ENCODE data around the gene CALML5.

The CALML5 gene

DNA sequence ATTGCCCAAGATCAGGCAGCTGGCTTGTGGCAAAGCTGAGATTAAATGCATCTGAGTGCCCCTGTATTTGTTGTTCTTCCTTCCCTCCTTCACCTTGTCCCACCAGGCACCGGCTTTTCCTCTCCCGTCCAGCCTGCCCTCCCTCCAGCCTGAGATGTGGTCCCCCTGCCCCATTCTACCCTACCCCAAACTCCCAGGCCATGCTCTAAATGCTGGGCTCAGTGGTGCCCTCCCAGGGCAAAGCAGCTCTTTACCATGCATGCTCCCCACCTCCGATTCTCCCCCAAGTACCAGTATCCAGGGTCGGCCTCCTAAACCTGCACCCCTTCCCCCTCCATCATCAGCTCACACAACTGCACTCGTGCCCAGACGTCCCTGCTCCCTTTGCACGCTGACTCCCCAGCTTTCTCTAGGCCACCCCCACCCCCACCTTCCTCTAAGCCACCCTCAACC lies 36.5 kb downstream of the CALML5 start:
- TF ChIP-seq, protein P1, sequence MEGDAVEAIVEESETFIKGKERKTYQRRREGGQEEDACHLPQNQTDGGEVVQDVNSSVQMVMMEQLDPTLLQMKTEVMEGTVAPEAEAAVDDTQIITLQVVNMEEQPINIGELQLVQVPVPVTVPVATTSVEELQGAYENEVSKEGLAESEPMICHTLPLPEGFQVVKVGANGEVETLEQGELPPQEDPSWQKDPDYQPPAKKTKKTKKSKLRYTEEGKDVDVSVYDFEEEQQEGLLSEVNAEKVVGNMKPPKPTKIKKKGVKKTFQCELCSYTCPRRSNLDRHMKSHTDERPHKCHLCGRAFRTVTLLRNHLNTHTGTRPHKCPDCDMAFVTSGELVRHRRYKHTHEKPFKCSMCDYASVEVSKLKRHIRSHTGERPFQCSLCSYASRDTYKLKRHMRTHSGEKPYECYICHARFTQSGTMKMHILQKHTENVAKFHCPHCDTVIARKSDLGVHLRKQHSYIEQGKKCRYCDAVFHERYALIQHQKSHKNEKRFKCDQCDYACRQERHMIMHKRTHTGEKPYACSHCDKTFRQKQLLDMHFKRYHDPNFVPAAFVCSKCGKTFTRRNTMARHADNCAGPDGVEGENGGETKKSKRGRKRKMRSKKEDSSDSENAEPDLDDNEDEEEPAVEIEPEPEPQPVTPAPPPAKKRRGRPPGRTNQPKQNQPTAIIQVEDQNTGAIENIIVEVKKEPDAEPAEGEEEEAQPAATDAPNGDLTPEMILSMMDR (IDR thresholded peaks at IDR 0.05; ENCODE audit: control insufficient read depth, extremely low read depth, insufficient read depth), result no peak
- no peak for DNase-seq (ENCODE audit: low read depth)
- no peak overlapping the region for H3K4me3 ChIP-seq (ENCODE audit: low read depth, low read length)

DNA sequence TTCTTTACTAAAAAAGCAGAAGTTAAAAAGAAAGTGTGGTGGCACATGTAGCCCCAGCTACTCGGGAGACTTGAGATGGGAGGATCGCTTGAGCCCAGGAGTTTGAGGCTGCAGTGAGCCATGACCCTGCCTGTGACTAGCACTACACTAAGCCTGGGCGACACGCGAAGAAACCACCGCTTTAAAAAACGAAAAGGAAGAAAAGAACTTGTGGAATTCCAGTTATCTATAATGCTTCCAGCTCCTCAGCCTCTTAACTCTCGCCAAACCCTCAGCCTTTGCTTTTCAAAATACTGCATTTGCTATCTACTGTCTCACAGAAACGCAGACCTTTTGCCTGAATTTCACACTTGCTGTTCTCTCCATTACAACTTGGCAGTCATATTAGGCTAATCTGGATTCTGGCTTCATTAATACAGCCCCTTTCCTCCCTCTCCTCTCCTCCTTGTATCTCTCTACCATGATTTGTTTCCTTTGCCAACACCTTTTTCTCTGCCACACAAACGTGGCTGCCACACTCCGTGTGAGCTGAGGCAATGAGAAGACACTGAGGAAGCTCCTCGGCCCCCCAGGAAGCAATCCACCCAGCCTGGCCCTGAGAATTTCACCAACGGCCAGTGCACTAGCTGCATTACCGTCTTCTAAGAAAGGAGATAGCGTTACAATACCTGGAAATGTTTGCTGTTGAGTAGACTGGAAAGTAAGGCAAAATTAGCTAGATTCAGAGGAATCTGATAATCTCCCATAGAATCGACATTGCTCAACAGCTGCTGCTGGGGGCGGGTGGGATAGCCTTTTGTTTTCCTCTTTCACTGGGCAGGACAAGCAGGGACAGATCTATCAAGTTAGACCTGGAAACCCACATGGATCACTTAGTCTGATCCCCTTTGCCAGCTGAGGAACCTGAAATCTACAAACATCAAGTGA lies 37.2 kb downstream of the CALML5 start:
- H3K4me3 ChIP-seq (ENCODE audit: low read depth, low read length), result no peak overlapping the region
- DNase-seq (ENCODE audit: low read depth), result no peak
- TF ChIP-seq, protein P1 (IDR thresholded peaks at IDR 0.05; ENCODE audit: control insufficient read depth, extremely low read depth, insufficient read depth), result no peak

DNA sequence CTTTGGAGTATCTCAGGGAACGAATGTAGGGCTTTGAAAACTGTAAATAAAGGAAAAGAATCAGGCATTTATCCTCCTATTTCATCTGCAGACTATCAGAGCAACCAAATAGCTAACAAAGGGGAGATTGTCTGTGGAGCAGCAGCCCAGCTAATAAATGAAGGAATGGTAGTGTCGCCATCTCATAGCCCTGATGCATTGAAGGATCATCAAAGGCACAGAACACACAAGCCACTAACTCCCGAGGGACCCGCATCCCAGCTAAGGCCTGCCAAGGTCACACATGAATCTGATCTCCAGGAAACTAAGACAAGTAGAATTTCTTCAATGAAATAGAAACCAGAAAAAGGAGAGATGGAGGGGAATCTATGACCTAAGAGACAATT lies 38.2 kb downstream of the CALML5 start:
- no peak overlapping the region for H3K4me3 ChIP-seq (ENCODE audit: low read depth, low read length)
- TF ChIP-seq, protein P1 (IDR thresholded peaks at IDR 0.05; ENCODE audit: control insufficient read depth, extremely low read depth, insufficient read depth), result no peak
- no peak for DNase-seq (ENCODE audit: low read depth)

DNA sequence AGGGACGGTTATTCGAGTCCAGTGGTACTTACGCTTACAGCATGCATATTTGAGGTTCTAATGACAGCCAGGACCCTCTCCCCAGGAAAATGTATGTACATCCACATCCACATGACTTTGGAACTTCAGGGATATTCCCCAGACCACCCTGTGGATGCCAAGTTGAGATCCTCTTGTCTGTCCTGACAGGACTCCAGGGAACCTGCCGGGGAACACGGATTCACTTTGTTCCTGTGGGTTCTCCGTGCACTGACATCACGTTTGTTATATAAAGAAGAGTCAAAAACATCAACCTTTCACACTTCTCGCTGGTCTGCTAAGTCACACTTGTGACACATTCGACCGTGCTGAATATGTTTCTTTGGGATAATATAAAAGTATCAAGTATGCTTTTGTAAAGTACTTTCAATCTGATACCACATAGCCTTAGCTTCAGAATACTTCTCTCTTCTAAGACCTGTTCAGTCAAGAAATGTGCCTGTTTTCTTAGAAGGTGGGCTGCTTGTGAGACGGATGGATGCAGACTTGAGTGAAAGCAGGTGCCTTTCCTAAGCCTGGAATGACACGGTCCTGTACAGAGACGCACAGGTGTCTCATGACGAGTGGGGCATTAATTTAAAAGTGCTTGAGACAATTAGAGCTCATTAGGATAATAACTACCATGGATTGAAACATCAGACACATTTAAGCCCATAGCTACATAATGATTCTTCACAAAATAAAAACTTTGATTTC lies 38.7 kb downstream of the CALML5 start:
- H3K4me3 ChIP-seq (ENCODE audit: low read depth, low read length), result no peak overlapping the region
- TF ChIP-seq, protein P1 (IDR thresholded peaks at IDR 0.05; ENCODE audit: control insufficient read depth, extremely low read depth, insufficient read depth), result no peak
- DNase-seq (ENCODE audit: low read depth), result no peak

DNA sequence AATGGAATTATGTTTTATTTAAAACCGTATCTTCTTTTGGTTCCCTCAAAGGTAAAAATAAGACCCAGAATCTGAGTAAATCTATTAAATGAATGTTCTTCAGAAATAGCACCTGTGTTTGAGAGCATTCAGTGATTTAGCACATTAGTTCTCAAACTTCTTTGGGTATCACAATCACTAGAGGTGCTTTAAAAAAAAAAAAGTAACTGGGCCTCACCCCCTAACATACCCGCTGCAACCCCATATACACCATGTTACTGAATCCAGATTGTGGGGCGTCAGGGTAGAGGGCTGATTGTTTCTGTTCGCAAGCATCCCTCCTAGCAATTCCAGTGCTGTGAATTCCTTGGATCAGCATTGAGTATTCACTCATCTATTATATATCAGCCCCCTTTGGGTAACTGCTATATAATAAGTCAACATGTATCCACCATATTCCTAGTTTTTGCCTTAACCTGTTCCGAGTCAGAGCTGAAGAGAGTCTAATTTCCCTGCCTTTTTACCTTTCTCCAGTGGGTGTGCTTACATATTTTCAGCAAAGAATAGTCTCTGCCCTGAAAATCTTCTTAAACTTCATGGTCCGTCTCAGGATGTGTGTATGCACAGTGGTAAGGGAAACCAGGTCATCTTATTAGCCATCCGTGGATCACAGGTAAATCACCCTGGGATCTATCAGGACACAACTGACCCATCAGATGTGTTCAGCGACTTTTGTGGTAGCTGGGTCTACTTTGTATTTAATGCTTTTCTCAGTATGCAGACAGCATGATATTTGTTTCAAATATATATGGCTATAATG lies 40.2 kb downstream of the CALML5 start:
- TF ChIP-seq, protein P1 (IDR thresholded peaks at IDR 0.05; ENCODE audit: control insufficient read depth, extremely low read depth, insufficient read depth), result no peak
- DNase-seq (ENCODE audit: low read depth), result no peak
- no peak overlapping the region for H3K4me3 ChIP-seq (ENCODE audit: low read depth, low read length)

DNA sequence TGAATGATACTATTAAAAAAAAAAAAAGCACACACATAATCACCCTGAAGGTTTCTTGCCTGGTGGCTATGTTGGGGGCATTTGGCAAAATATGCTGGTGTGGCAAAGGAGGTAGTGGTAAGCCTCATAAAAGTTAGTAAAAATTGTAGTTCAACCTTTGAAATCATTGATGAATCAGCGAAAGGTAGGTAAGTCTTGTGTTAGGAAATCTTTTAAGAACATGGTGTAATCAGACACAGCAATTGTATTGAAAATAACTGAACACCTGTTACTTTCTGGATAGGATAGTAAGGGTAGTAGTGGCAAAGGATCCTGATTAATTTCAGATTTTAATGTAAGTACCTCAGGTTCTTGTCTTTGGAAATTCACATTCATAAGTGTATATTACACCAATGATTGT lies 40.9 kb downstream of the CALML5 start:
- no peak overlapping the region for H3K4me3 ChIP-seq (ENCODE audit: low read depth, low read length)
- DNase-seq (ENCODE audit: low read depth), result no peak
- TF ChIP-seq, protein P1 (IDR thresholded peaks at IDR 0.05; ENCODE audit: control insufficient read depth, extremely low read depth, insufficient read depth), result no peak

All from LNCaP clone FGC (cell line).